BE2C (cell line): ENCODE results near the gene PTCD2. TPM values are rescaled to one million over a fixed set of nuclear protein-coding genes. Genes with fewer than 3 reads are reported as not detected.

Source experiments
- DNase-seq: peaks from one replicate; pipeline ENCODE4 v3.0.0-alpha.2; 2020
- H3K27me3 ChIP-seq: fragments of 250-450 bp; sonication (Bioruptor Pico); 2 replicates; pipeline ENCODE4 v1.5.1; 2020; ENCODE audit warnings: mild to moderate bottlenecking
- H3K36me3 ChIP-seq: fragments of 250-450 bp; sonication (Bioruptor Pico); 2 replicates; pipeline ENCODE4 v1.5.1; 2020; ENCODE audit warnings: mild to moderate bottlenecking
- H3K4me1 ChIP-seq: fragments of 250-450 bp; sonication (Bioruptor Pico); 2 replicates; pipeline ENCODE4 v1.5.1; 2020
- H3K4me3 ChIP-seq: 2 replicates; pipeline ENCODE4 v1.5.1; 2011; ENCODE audit warnings: low read depth, low read length
- H3K9me3 ChIP-seq: fragments of 250-450 bp; sonication (Bioruptor Pico); 2 replicates; pipeline ENCODE4 v1.5.1; 2020
- polyA plus RNA-seq: library from polyadenylated mRNA; unstranded; fragments of >200 nt; gene quantifications from one replicate; pipeline ENCODE4 v1.2.1, GENCODE V29; 2012; ENCODE audit warnings: low read depth, missing spikeins; ENCODE audit not compliant: insufficient read length, insufficient read depth
- TF ChIP-seq, protein P1 (sequence below): IDR thresholded peaks from 2 replicates; pipeline ENCODE4 v1.5.1; 2012; ENCODE audit warnings: mild to moderate bottlenecking, low read depth, low read length

The PTCD2 gene, protein sequence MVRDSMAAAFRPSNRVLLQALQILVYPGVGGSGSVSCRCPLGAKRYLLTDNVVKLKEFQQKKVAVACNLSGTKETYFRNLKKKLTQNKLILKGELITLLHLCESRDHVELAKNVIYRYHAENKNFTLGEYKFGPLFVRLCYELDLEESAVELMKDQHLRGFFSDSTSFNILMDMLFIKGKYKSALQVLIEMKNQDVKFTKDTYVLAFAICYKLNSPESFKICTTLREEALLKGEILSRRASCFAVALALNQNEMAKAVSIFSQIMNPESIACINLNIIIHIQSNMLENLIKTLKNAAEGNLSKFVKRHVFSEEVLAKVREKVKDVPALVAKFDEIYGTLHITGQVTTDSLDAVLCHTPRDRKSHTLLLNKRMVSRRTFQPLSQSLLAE
- 7.4 TPM for polyA plus RNA-seq

DNA sequence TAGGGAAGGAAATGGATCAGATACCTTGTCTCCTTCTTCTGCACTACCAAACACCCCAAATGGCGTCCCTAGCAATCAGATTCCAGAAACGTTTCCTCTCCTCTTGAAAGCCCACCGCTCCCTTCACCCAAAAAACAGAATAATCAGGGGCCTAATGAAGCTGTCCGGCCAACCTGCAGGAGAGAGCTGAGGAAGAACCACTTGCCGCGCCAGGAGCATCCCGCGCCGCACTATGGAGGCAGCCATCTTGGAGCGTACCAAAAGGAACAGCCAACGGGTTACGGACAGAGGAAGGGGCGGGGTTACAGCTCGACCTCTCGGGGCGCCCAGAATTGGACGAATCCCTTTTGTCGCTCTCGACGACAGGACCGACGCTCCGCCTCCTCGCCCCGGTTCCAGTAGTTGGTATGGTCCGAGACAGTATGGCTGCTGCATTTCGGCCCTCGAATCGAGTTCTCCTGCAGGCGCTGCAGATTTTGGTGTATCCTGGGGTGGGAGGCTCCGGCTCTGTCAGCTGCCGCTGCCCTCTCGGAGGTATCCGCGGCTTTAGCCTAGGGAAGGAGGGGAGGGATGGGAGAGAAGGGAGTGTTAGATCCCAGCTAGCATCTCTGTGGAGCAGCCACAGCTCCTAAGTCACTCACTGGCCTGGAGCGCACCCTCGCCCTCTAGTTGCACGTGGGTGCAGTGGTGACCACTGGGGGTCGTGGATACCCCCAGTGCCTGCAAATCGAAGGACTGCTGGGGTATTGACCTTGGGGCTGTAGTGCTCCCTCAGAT is at the start of gene PTCD2, which contains the start of gene MRPS27:
TSS of gene PTCD2 (plus strand) at position 398 of the 777 bp plus-strand sequence. CDS start at position 408, 10 bp downstream.
TSS of gene MRPS27 (minus strand) at position 265 of the 777 bp plus-strand sequence. CDS start at position 246, 19 bp downstream.
- peak; percentile 98 for DNase-seq
- Histone ChIP-seq H3K9me3 (no peaks in the 10 kb centered on the region), H3K27me3 (no peaks in the 10 kb centered on the region), H3K4me3 (peak within 1 kb of the TSS; percentile 75), H3K36me3 (peaks cover 6% of the 10 kb centered on the region; the same call in 1 of the 2 replicates), H3K4me1 (no peaks in the 10 kb centered on the region; the same call in 1 of the 2 replicates)
- TF ChIP-seq, protein P1, sequence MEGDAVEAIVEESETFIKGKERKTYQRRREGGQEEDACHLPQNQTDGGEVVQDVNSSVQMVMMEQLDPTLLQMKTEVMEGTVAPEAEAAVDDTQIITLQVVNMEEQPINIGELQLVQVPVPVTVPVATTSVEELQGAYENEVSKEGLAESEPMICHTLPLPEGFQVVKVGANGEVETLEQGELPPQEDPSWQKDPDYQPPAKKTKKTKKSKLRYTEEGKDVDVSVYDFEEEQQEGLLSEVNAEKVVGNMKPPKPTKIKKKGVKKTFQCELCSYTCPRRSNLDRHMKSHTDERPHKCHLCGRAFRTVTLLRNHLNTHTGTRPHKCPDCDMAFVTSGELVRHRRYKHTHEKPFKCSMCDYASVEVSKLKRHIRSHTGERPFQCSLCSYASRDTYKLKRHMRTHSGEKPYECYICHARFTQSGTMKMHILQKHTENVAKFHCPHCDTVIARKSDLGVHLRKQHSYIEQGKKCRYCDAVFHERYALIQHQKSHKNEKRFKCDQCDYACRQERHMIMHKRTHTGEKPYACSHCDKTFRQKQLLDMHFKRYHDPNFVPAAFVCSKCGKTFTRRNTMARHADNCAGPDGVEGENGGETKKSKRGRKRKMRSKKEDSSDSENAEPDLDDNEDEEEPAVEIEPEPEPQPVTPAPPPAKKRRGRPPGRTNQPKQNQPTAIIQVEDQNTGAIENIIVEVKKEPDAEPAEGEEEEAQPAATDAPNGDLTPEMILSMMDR, result peak; percentile 39; the same call in 1 of the 2 replicates

DNA sequence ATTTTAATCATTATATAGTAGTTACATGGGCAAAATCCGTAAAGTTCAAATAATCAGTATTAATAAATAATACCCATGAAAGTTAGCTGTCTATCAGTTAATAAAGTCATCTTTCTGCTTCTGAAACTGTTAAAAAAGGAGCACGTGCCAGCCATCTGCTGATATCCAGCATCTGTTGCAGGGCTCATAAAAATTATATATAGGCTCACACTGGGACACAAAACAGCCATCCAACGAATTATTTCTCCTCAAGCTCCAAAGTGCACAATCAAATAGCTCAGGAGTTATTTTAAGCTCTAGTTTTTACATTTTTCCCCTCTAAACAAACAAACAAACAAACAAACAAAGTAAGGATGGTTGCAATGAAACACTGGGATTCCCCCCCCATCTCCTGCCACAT is 48.5 kb upstream of the PTCD2 start:
- no peak for DNase-seq

DNA sequence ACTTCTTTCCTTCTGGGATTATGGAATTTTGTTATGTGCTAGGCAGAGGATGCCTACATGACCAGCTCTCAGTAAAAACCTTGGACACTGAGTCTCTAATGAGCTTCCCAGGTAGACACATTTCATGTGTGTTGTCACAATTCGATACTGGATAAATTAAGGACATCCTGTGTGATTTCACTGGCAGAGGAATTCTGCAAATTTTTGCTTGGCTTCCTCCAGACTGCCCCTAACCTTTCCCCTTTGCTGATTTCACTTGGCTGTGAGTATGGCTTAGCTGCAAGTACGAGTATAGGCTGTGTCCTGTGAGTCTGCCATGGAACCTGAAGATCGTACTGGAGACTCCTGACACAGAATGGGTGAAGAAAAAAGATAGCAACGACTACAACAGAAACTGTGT is 47.8 kb upstream of the PTCD2 start:
- Histone ChIP-seq H3K9me3 (no peaks in the 10 kb centered on the region), H3K36me3 (peaks cover 9% of the 10 kb centered on the region), H3K4me1 (peaks cover 9% of the 10 kb centered on the region), H3K27me3 (no peaks in the 10 kb centered on the region), H3K4me3 (no peak overlapping the region)
- no peak for DNase-seq
- TF ChIP-seq, protein P1, result no peak

More for the DNA sequence above, 48.5 kb upstream of the PTCD2 start:
- peaks cover 9% of the 10 kb centered on the region for H3K4me1 ChIP-seq
- no peaks in the 10 kb centered on the region for H3K27me3 ChIP-seq
- TF ChIP-seq, protein P1, result no peak
- no peak overlapping the region for H3K4me3 ChIP-seq
- peaks cover 9% of the 10 kb centered on the region for H3K36me3 ChIP-seq
- no peaks in the 10 kb centered on the region for H3K9me3 ChIP-seq

DNA sequence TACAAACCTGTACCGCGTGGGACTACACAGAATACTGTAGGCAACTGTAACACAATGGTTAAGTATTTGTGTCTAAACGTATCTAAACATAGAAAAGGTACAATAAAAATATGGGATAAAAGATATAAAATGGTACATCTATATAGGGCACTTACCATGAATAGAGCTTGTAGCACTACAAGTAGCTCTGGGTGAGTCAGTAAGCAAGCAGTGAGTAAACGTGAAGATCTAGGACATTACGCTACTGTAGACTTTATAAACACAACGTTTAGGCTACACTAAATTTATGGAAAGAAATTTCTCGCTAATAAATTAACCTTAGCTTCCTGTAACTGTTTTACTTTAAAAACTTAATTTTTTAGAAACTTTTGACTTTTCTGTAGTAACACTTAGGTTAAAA is 46.6 kb upstream of the PTCD2 start:
- no peaks in the 10 kb centered on the region for H3K9me3 ChIP-seq
- H3K27me3 ChIP-seq, result no peaks in the 10 kb centered on the region
- H3K36me3 ChIP-seq, result peaks cover 9% of the 10 kb centered on the region
- H3K4me1 ChIP-seq, result peaks cover 5% of the 10 kb centered on the region
- DNase-seq, result no peak
- no peak overlapping the region for H3K4me3 ChIP-seq
- TF ChIP-seq, protein P1, result no peak

DNA sequence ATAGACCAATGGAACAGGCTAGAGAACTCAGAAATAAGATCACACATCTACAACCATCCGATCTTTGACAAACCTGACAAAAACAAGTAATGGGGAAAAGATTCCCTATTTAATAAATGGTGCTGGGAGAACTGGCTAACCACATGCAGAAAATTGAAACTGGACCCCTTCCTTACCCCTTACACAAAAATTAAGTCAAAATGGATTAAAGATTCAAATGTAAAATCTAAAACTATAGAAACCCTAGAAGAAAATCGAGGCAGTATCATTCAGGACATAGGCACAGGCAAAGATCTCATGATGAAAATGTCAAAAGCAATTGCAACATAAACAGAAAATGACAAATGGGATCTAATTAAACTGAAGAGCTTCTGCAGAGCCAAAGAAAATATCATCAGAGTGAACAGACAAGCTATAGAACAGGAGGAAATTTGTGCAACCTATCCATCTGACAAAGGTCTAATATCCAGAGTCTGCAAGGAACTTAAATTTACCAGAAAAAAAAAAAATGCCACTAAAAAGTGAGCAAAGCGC is 43.9 kb upstream of the PTCD2 start:
- Histone ChIP-seq H3K27me3 (no peaks in the 10 kb centered on the region), H3K4me1 (peaks cover 3% of the 10 kb centered on the region), H3K36me3 (peaks cover 8% of the 10 kb centered on the region), H3K9me3 (no peaks in the 10 kb centered on the region), H3K4me3 (no peak overlapping the region)
- DNase-seq, result no peak
- TF ChIP-seq, protein P1, result no peak
